ENCODE measurements around the gene PHACTR2.

DNA sequence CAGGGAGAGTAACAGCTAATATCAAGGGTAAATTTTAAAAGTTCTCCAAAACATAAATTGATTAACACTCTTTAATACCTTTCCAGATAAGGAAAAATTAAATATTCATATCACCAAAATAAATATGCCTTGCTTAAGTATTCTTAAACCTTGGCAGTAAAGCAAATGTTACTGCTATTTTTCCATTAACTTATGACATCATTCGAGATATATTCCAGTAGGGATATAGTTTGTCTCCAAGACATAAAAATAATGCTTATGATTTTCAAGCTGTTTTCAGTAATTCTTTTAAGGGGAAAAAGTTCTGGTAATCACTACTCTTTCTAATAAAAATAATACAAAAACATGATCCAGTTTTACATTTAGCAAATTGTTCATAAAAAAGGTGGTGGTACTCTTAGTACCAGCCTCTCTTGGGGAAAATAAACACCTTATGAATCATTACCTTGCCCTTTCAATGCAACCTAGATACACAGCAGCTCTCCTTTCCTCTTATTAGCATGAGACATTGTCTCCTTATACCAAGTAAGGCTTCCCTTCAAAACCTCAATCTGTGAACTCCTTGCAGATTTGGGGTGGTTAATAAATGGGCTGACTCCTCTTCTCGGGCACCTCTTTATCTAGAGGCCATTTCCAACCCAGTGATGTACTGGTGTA, 133.9 kb downstream of the PHACTR2 start:
- TF ChIP-seq TAF1 (IDR thresholded peaks at IDR 0.05; ENCODE audit: low read depth, low read length) (no peak), POLR2AphosphoS5 (IDR thresholded peaks at IDR 0.05; ENCODE audit: low read depth, low read length) (no peak), POLR2A (IDR thresholded peaks at IDR 0.05; ENCODE audit: low read depth, low read length) (no peak)
